ENCODE results near the gene MEN1. TPM values are rescaled to one million over a fixed set of nuclear protein-coding genes. Genes with fewer than 3 reads are reported as not detected.
A peak's percentile ranks its signal among the peaks of the same experiment; 100 is the strongest.

Gene MEN1
- total and polyA plus RNA-seq, 2 of the 13 experiments (the other 11 are each of a cell fraction or from before 2014, with no cell fraction given) = 20.5 to 27.3 TPM

DNA sequence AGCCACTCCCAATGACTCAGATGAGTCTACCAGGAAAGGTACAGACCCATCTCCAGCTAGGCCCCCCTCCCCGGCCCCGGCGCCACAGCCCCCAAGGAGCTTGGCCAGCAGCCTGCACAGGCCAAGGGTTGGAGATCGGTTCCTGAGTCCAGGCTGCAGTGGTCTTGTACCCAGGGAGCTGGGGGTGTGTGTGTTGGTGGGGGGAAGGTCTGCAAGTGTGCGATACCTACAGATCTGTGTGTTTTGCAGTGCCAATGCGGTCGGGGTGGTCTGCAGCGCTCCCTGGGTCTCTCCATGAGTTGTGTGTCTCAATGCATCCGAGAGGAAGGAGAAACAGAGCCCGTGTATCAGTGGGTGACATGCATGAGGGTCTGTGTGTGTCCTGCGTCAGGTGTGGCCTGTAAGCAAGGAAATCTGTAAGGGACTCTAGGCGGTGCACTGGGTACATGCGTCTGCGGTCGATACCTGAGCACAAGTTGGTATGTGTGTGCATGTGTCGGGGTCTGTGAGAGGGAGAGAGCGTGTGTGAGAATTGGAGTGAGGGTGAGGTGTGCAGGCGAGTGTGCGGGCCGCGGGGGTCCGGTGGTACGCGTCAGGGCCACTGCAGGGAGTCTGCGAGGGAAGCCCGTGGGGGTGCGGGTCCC, 33.5 kb upstream of the MEN1 start:
- peak overlapping the region; percentile 57 to 84 (median 68) for H3K4me3 ChIP-seq (replicated peaks in 1 of 3; ENCODE audit: insufficient read depth in 1 of 3, low read depth in 2 of 3, low read length in 3 of 3)
- DNase-seq (ENCODE audit: low spot score) (no peak), FAIRE-seq (no peak), ATAC-seq (peak; percentile 9)
- no peaks in the 10 kb centered on the region for H3K36me3 ChIP-seq (replicated peaks in 1 of 2; ENCODE audit: control insufficient read depth in 1 of 2, insufficient read depth in 2 of 2, low read length in 2 of 2)
- no peaks in the 10 kb centered on the region for H3K9me3 ChIP-seq (ENCODE audit: low read length)
- CTCF ChIA-PET (ENCODE audit: low intra/inter-chr PET ratio, low total read pairs) = interaction anchor here (1.9 kb wide), 1 partner anchor 51 kb away, joined by 8 read pairs; no protein-coding TSS in a partner anchor
- no peak overlapping the region for H2AFZ ChIP-seq (ENCODE audit: low read length)
- no TSS peak for BruUV-seq (replicated peaks)
- intact Hi-C loops (cut with micrococcal nuclease; ENCODE audit: unreplicated experiment) (loop anchor here (10.0 kb wide), 1 partner anchor 59 kb away; no protein-coding TSS in a partner anchor), in situ Hi-C loops (cut with HindIII; ENCODE audit: extremely low pct_ligation_motif_present, low pct_unique_long_range_greater_than_20kb) (loop anchor here (5.0 kb wide), 1 partner anchor 42 kb away; the partner anchor contains the start of gene MAP4K2)
- H3K27ac ChIP-seq (ENCODE audit: extremely low read length, insufficient read depth, low read length) = no peak overlapping the region
- 1% methylated on average over 17 of the region's 27 CpGs for WGBS (ENCODE audit: low lambda C conversion rate)
- no peaks in the 10 kb centered on the region for H3K79me2 ChIP-seq (ENCODE audit: insufficient read depth, low read length)
- peaks cover 64% of the 10 kb centered on the region for H3K4me1 ChIP-seq (ENCODE audit: insufficient read depth, low read length)
- no peaks in the 10 kb centered on the region for H4K20me1 ChIP-seq (ENCODE audit: insufficient read depth, low read length)
- peak overlapping the region; percentile 44 for H3K9ac ChIP-seq (ENCODE audit: insufficient read depth, low read depth, low read length)
- no peaks in the 10 kb centered on the region; a peak in 2 of 5 replicates for H3K27me3 ChIP-seq (ENCODE audit: control insufficient read depth in 1 of 2, insufficient read depth in 2 of 2, low read length in 2 of 2)
- peak overlapping the region; percentile 99 for H3K4me2 ChIP-seq (ENCODE audit: low read depth, low read length)
- POLR2A ChIA-PET = interaction anchor here (1.0 to 4.5 kb wide), 9 partner anchors 11 to 154 kb away, joined by 3 to 20 read pairs (median 5); partner anchors contain the start of genes MAP4K2 and SF1
- 0 out of 2 replicates have a peak, but pooled peaks have one; percentile 30 for TF ChIP-seq ZNF747 (CRISPR knock-in tag; IDR thresholded peaks at IDR 0.05; ENCODE audit: borderline replicate concordance)
- TF ChIP-seq ZNF672 (CRISPR knock-in tag; IDR thresholded peaks at IDR 0.05) = 0 out of 2 replicates have a peak, but pooled peaks have one; percentile 32
- TF ChIP-seq ZNF780A (CRISPR knock-in tag; IDR thresholded peaks at IDR 0.05) = 0 out of 2 replicates have a peak, but pooled peaks have one; percentile 66
- TF ChIP-seq NR1H2 (CRISPR knock-in tag; IDR thresholded peaks at IDR 0.05; ENCODE audit: borderline replicate concordance, low read depth) = no peak
- TF ChIP-seq TGIF2 (CRISPR knock-in tag; IDR thresholded peaks at IDR 0.05) = 0 out of 2 replicates have a peak, but pooled peaks have one; percentile 29
- no peak for TF ChIP-seq ZNF772 (CRISPR knock-in tag; IDR thresholded peaks at IDR 0.05)
- TF ChIP-seq ELF3 (CRISPR knock-in tag; IDR thresholded peaks at IDR 0.05) = no peak
- TF ChIP-seq ZNF549 (CRISPR knock-in tag; IDR thresholded peaks at IDR 0.05) = no peak
- TF ChIP-seq ZNF430 (CRISPR knock-in tag; IDR thresholded peaks at IDR 0.05) = peak; percentile 64; the same call in 1 of the 2 replicates
- 0 out of 2 replicates have a peak, but pooled peaks have one; percentile 37 for TF ChIP-seq ONECUT2 (CRISPR knock-in tag; IDR thresholded peaks at IDR 0.05)
- peak; percentile 34; the same call in 1 of the 2 replicates for TF ChIP-seq HDAC1 (CRISPR knock-in tag; IDR thresholded peaks at IDR 0.05)
- 0 out of 2 replicates have a peak, but pooled peaks have one; percentile 62 for TF ChIP-seq SMAD9 (CRISPR knock-in tag; IDR thresholded peaks at IDR 0.05)
- 0 out of 2 replicates have a peak, but pooled peaks have one; percentile 59 for TF ChIP-seq ZIK1 (CRISPR knock-in tag; IDR thresholded peaks at IDR 0.05; ENCODE audit: borderline replicate concordance, low read depth)
- no peak; the same call in 1 of the 2 replicates for TF ChIP-seq ZNF350 (CRISPR knock-in tag; IDR thresholded peaks at IDR 0.05; ENCODE audit: borderline replicate concordance, low read depth)
- 0 out of 2 replicates have a peak, but pooled peaks have one; percentile 60 for TF ChIP-seq ZNF709 (CRISPR knock-in tag; IDR thresholded peaks at IDR 0.05)
- no peak for TF ChIP-seq ZSCAN21 (CRISPR knock-in tag; IDR thresholded peaks at IDR 0.05; ENCODE audit: borderline replicate concordance)
- TF ChIP-seq, protein P1, sequence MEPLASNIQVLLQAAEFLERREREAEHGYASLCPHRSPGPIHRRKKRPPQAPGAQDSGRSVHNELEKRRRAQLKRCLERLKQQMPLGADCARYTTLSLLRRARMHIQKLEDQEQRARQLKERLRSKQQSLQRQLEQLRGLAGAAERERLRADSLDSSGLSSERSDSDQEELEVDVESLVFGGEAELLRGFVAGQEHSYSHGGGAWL (CRISPR knock-in tag; IDR thresholded peaks at IDR 0.05) = peak; percentile 12; the same call in 1 of the 2 replicates
- TF ChIP-seq, protein P2, sequence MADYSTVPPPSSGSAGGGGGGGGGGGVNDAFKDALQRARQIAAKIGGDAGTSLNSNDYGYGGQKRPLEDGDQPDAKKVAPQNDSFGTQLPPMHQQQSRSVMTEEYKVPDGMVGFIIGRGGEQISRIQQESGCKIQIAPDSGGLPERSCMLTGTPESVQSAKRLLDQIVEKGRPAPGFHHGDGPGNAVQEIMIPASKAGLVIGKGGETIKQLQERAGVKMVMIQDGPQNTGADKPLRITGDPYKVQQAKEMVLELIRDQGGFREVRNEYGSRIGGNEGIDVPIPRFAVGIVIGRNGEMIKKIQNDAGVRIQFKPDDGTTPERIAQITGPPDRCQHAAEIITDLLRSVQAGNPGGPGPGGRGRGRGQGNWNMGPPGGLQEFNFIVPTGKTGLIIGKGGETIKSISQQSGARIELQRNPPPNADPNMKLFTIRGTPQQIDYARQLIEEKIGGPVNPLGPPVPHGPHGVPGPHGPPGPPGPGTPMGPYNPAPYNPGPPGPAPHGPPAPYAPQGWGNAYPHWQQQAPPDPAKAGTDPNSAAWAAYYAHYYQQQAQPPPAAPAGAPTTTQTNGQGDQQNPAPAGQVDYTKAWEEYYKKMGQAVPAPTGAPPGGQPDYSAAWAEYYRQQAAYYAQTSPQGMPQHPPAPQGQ (CRISPR knock-in tag; IDR thresholded peaks at IDR 0.05; ENCODE audit: borderline replicate concordance) = no peak
- 0 out of 2 replicates have a peak, but pooled peaks have one; percentile 39 for TF ChIP-seq ZNF552 (CRISPR knock-in tag; IDR thresholded peaks at IDR 0.05; ENCODE audit: borderline replicate concordance)
- TF ChIP-seq BRF2 (CRISPR knock-in tag; IDR thresholded peaks at IDR 0.05) = no peak
- no peak for TF ChIP-seq ZBTB8A (CRISPR knock-in tag; IDR thresholded peaks at IDR 0.05; ENCODE audit: borderline replicate concordance, low read depth)

Data from HepG2 (cell line).